ENCODE measurements around the gene ISM2. TPM values are rescaled to one million over a fixed set of nuclear protein-coding genes. Genes with fewer than 3 reads are reported as not detected.

The ISM2 gene
- total and polyA plus RNA-seq, 2 donors (not counting 1 experiment from before 2014, with no cell fraction given), result 0.30 TPM; not detected in 1

DNA sequence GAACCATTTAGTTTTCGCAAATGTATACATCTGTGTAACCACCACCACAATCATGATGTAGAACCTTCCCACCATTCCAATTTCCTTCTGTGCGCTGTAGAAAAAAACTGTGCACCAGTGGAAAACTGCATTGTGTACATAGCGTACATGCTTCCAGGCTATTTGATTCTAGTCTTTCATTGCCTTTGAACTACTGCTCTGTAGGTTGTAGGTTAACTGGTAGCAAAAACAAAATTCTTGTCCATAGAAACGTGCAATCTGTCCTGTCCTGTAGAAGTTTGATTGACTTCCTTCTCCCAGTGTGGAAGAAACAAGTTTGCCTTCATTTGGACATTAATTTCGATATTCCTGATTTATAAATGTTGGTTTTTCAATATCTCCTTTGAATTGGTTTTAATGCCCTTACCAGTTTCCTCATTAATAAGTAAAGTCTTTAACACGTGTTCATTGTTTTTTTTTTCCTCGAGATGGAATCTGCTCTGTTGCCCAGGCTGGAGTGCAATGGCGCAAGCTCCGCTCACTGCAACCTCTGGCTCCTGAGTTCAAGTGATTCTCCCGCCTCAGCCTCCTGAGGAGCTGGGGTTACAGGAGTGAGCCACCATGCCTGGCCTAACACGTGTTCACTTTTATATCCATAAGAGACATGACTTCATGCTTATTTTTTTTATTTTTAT, 3.6 kb upstream of the ISM2 start:
- Histone ChIP-seq H2AFZ (ENCODE audit: insufficient read depth, low read depth, low read length, poor library complexity, severe bottlenecking) (no peak overlapping the region), H3K9ac (ENCODE audit: low read length) (no peak overlapping the region), H3K27ac (ENCODE audit: low read length in 2 of 2) (no peak overlapping the region), H3K27me3 (replicated peaks in 1 of 4; ENCODE audit: control extremely low read depth in 1 of 4, control insufficient read depth in 3 of 4, insufficient read depth in 4 of 4, low read length in 3 of 4) (peaks cover 0 to 27% (median 9%) of the 10 kb centered on the region in 4 experiments), H3K36me3 (replicated peaks in 1 of 2; ENCODE audit: control extremely low read depth in 1 of 2, control insufficient read depth in 1 of 2, extremely low read depth in 1 of 2, insufficient read depth in 2 of 2, low read length in 1 of 2) (peaks cover 0 to 6% of the 10 kb centered on the region in 2 experiments), H3K4me2 (replicated peaks; ENCODE audit: low read depth, low read length, poor library complexity, severe bottlenecking) (no peak overlapping the region), H4K20me1 (ENCODE audit: control insufficient read depth, insufficient read depth, low read length, poor library complexity, severe bottlenecking) (no peaks in the 10 kb centered on the region), H3K79me2 (ENCODE audit: control insufficient read depth, insufficient read depth, low read length) (no peaks in the 10 kb centered on the region), H3K4me3 (ENCODE audit: control extremely low read depth in 1 of 5, extremely low read depth in 1 of 5, insufficient read depth in 1 of 5, low read depth in 2 of 5, low read length in 4 of 5) (no peak overlapping the region), H3K4me1 (ENCODE audit: control insufficient read depth in 2 of 2, insufficient read depth in 2 of 2, low read length in 2 of 2) (peaks cover 16 to 17% of the 10 kb centered on the region in 2 donors), H3K9me3 (ENCODE audit: control extremely low read depth in 1 of 3, control insufficient read depth in 2 of 3, insufficient read depth in 1 of 3, low read length in 2 of 3) (peaks cover 0 to 20% (median 5%) of the 10 kb centered on the region in 3 donors)
- Mint-ChIP-seq H3K9me3 (ENCODE audit: insufficient read depth) (peaks cover 4% of the 10 kb centered on the region), H3K27me3 (peaks cover 18% of the 10 kb centered on the region), H3K4me1 (peaks cover 17% of the 10 kb centered on the region), H3K27ac (no peak overlapping the region), H3K4me3 (no peak overlapping the region)
- POLR2A ChIA-PET, result no interaction called here
- ATAC-seq (ENCODE audit: low read depth), result no peak
- CTCF ChIA-PET, result no interaction called here
- TF ChIP-seq, protein P1, sequence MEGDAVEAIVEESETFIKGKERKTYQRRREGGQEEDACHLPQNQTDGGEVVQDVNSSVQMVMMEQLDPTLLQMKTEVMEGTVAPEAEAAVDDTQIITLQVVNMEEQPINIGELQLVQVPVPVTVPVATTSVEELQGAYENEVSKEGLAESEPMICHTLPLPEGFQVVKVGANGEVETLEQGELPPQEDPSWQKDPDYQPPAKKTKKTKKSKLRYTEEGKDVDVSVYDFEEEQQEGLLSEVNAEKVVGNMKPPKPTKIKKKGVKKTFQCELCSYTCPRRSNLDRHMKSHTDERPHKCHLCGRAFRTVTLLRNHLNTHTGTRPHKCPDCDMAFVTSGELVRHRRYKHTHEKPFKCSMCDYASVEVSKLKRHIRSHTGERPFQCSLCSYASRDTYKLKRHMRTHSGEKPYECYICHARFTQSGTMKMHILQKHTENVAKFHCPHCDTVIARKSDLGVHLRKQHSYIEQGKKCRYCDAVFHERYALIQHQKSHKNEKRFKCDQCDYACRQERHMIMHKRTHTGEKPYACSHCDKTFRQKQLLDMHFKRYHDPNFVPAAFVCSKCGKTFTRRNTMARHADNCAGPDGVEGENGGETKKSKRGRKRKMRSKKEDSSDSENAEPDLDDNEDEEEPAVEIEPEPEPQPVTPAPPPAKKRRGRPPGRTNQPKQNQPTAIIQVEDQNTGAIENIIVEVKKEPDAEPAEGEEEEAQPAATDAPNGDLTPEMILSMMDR (IDR thresholded peaks at IDR 0.05), result no peak
- no peak for TF ChIP-seq EZH2 (IDR thresholded peaks at IDR 0.05; ENCODE audit: borderline replicate concordance, insufficient read depth, low read depth, low read length, poor library complexity, severe bottlenecking)
- 93% methylated on average over 8 of the region's 11 CpGs for WGBS (ENCODE audit: insufficient coverage)
- DNase-seq, result no peak
- intact Hi-C loops (cut with micrococcal nuclease), result no loop called here

DNA sequence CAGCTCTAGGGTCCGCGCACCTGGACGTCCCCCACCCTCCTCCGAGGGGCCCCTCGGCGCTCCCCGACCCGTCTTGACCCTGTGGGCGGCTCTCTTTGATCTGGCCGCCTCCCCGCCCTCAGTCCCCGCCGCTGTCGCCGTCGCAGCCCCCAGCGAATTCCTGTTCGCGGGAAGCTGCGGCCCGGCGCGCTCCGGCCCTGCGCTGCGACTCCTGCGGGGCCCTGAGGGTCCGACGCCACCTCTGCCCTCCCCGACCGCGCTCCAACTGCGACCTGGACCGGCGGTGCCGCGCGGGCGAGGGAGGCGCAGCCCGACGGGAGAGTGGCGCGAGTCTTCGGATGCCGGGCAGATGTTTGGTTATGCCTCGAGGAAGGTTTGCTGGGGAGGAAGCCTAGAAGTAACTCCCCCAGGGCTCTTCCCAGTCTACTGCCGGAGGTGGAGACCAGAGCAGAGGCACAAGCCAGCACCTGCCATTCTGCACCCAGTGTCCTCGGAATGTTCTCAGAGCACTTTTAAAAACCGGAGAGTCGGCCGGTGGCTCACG, 440 bp upstream of the ISM2 start:
- peaks cover 26% of the 10 kb centered on the region for H3K27me3 Mint-ChIP-seq
- H3K4me2 ChIP-seq (replicated peaks; ENCODE audit: low read depth, low read length, poor library complexity, severe bottlenecking), result peak overlapping the region; percentile 95

More for the DNA sequence above, 440 bp upstream of the ISM2 start:
- Histone ChIP-seq H2AFZ (ENCODE audit: insufficient read depth, low read depth, low read length, poor library complexity, severe bottlenecking) (peak overlapping the region; percentile 70), H3K27me3 (replicated peaks in 1 of 4; ENCODE audit: control extremely low read depth in 1 of 4, control insufficient read depth in 3 of 4, insufficient read depth in 4 of 4, low read length in 3 of 4) (peaks cover 0 to 32% (median 11%) of the 10 kb centered on the region in 4 experiments), H3K9me3 (ENCODE audit: control extremely low read depth in 1 of 3, control insufficient read depth in 2 of 3, insufficient read depth in 1 of 3, low read length in 2 of 3) (peaks cover 0 to 18% (median 3%) of the 10 kb centered on the region in 3 donors), H3K27ac (ENCODE audit: low read length in 2 of 2) (no peak overlapping the region), H3K4me1 (ENCODE audit: control insufficient read depth in 2 of 2, insufficient read depth in 2 of 2, low read length in 2 of 2) (peaks cover 16 to 17% of the 10 kb centered on the region in 2 donors), H4K20me1 (ENCODE audit: control insufficient read depth, insufficient read depth, low read length, poor library complexity, severe bottlenecking) (no peaks in the 10 kb centered on the region), H3K4me3 (ENCODE audit: control extremely low read depth in 1 of 5, extremely low read depth in 1 of 5, insufficient read depth in 1 of 5, low read depth in 2 of 5, low read length in 4 of 5) (peak overlapping the region in 4 of 5 experiments; percentile 24 to 62 (median 52)), H3K79me2 (ENCODE audit: control insufficient read depth, insufficient read depth, low read length) (no peaks in the 10 kb centered on the region), H3K9ac (ENCODE audit: low read length) (peak overlapping the region; percentile 64), H3K36me3 (replicated peaks in 1 of 2; ENCODE audit: control extremely low read depth in 1 of 2, control insufficient read depth in 1 of 2, extremely low read depth in 1 of 2, insufficient read depth in 2 of 2, low read length in 1 of 2) (no peaks in the 10 kb centered on the region)
- 3% methylated on average over 52 of the region's 53 CpGs for WGBS (ENCODE audit: insufficient coverage)
- intact Hi-C loops (cut with micrococcal nuclease), result no loop called here
- TF ChIP-seq, protein P1 (IDR thresholded peaks at IDR 0.05), result no peak
- no peak for TF ChIP-seq EZH2 (IDR thresholded peaks at IDR 0.05; ENCODE audit: borderline replicate concordance, insufficient read depth, low read depth, low read length, poor library complexity, severe bottlenecking)
- ChIA-PET POLR2A (no interaction called here), CTCF (interaction anchor here (1.7 kb wide), 1 partner anchor 183 kb away, joined by 3 read pairs; no protein-coding TSS in a partner anchor)
- ATAC-seq (ENCODE audit: low read depth), result peak; percentile 8
- Mint-ChIP-seq H3K4me1 (peaks cover 17% of the 10 kb centered on the region), H3K4me3 (peak overlapping the region; percentile 77), H3K27ac (no peak overlapping the region), H3K9me3 (ENCODE audit: insufficient read depth) (peaks cover 4% of the 10 kb centered on the region)
- peak; percentile 42 for DNase-seq
